ENCODE results near the gene NECTIN2. TPM values are rescaled to one million over a fixed set of nuclear protein-coding genes. Genes with fewer than 3 reads are reported as not detected.

Gene NECTIN2
- total and polyA plus RNA-seq, 2 donors (not counting 1 experiment from before 2014, with no cell fraction given) = 0.15 to 0.32 TPM

DNA sequence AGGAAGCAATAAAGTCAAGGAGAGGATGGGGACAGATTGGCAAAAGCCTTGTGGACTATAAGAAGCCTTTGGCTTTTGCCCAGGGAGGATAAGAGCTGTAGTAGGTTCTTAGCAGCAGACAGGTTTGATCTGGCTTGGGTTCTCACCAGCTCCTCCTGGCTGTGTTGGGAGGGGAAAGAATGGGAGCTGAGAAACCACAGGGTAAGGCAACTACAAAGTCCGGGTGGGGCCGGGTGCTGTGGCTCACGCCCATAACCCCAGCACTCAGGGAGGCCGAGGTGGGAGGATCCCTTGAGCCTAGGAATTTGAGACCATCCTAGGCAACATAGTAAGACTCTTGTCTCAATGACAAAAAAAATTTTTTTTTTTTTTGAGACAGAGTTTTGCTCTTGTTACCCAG, 20.6 kb downstream of the NECTIN2 start:
- H3K27me3 Mint-ChIP-seq = peaks cover 11% of the 10 kb centered on the region
- TF ChIP-seq CTCF (IDR thresholded peaks at IDR 0.05) (no peak), EZH2 (IDR thresholded peaks at IDR 0.05; ENCODE audit: borderline replicate concordance, insufficient read depth, low read depth, low read length, poor library complexity, severe bottlenecking) (no peak)
- Histone ChIP-seq H3K9ac (ENCODE audit: low read length) (no peak overlapping the region), H3K4me3 (ENCODE audit: control extremely low read depth in 1 of 5, extremely low read depth in 1 of 5, insufficient read depth in 1 of 5, low read depth in 2 of 5, low read length in 4 of 5) (no peak overlapping the region), H3K9me3 (ENCODE audit: control extremely low read depth in 1 of 3, control insufficient read depth in 2 of 3, insufficient read depth in 1 of 3, low read length in 2 of 3) (peaks cover 0 to 8% (median 0%) of the 10 kb centered on the region in 3 donors), H3K27ac (ENCODE audit: low read length in 2 of 2) (no peak overlapping the region), H2AFZ (ENCODE audit: insufficient read depth, low read depth, low read length, poor library complexity, severe bottlenecking) (no peak overlapping the region), H4K20me1 (ENCODE audit: control insufficient read depth, insufficient read depth, low read length, poor library complexity, severe bottlenecking) (no peaks in the 10 kb centered on the region), H3K4me1 (ENCODE audit: control insufficient read depth in 2 of 2, insufficient read depth in 2 of 2, low read length in 2 of 2) (no peaks in the 10 kb centered on the region), H3K27me3 (replicated peaks in 1 of 4; ENCODE audit: control extremely low read depth in 1 of 4, control insufficient read depth in 3 of 4, insufficient read depth in 4 of 4, low read length in 3 of 4) (no peaks in the 10 kb centered on the region), H3K36me3 (replicated peaks in 1 of 2; ENCODE audit: control extremely low read depth in 1 of 2, control insufficient read depth in 1 of 2, extremely low read depth in 1 of 2, insufficient read depth in 2 of 2, low read length in 1 of 2) (no peaks in the 10 kb centered on the region), H3K79me2 (ENCODE audit: control insufficient read depth, insufficient read depth, low read length) (no peaks in the 10 kb centered on the region), H3K4me2 (replicated peaks; ENCODE audit: low read depth, low read length, poor library complexity, severe bottlenecking) (no peak overlapping the region)
- intact Hi-C loops (cut with micrococcal nuclease) = no loop called here
- H3K4me1 Mint-ChIP-seq = no peaks in the 10 kb centered on the region
- WGBS (ENCODE audit: insufficient coverage) = 80% methylated on average over 2 of the region's 4 CpGs
- no peak for DNase-seq
- no peak for ATAC-seq (ENCODE audit: low read depth)
- no peak overlapping the region for H3K27ac Mint-ChIP-seq
- ChIA-PET POLR2A (interaction anchor here (0.6 kb wide), 1 partner anchor 63 kb away, joined by 3 read pairs; no protein-coding TSS in a partner anchor), CTCF (no interaction called here)
- H3K4me3 Mint-ChIP-seq = no peak overlapping the region
- no peaks in the 10 kb centered on the region for H3K9me3 Mint-ChIP-seq (ENCODE audit: insufficient read depth)

DNA sequence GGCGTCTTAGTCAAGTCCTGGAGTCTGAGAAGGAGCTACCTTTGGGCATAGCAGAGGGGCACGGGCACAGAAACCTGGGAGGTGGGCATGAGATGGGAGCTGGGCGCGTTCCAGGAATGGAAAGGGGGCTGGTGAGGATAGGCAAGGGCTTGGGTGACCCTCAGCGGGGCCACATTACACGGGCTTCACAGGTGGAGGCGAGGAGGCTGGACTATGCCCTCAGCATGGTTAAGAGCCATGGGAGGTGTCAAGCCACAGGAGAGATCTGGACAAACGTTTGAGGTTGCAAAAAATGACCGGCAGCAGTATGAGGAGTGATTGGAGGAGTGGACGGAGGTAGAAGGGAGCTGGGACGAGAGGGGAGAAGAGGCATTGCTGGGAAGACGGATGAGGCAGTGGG, 21.5 kb downstream of the NECTIN2 start:
- Histone ChIP-seq H2AFZ (ENCODE audit: insufficient read depth, low read depth, low read length, poor library complexity, severe bottlenecking) (no peak overlapping the region), H3K4me2 (replicated peaks; ENCODE audit: low read depth, low read length, poor library complexity, severe bottlenecking) (no peak overlapping the region), H3K36me3 (replicated peaks in 1 of 2; ENCODE audit: control extremely low read depth in 1 of 2, control insufficient read depth in 1 of 2, extremely low read depth in 1 of 2, insufficient read depth in 2 of 2, low read length in 1 of 2) (no peaks in the 10 kb centered on the region), H3K79me2 (ENCODE audit: control insufficient read depth, insufficient read depth, low read length) (no peaks in the 10 kb centered on the region), H3K27me3 (replicated peaks in 1 of 4; ENCODE audit: control extremely low read depth in 1 of 4, control insufficient read depth in 3 of 4, insufficient read depth in 4 of 4, low read length in 3 of 4) (no peaks in the 10 kb centered on the region), H3K9ac (ENCODE audit: low read length) (no peak overlapping the region), H3K4me1 (ENCODE audit: control insufficient read depth in 2 of 2, insufficient read depth in 2 of 2, low read length in 2 of 2) (no peaks in the 10 kb centered on the region), H3K9me3 (ENCODE audit: control extremely low read depth in 1 of 3, control insufficient read depth in 2 of 3, insufficient read depth in 1 of 3, low read length in 2 of 3) (peaks cover 0 to 1% (median 0%) of the 10 kb centered on the region in 3 donors), H3K27ac (ENCODE audit: low read length in 2 of 2) (no peak overlapping the region), H3K4me3 (ENCODE audit: control extremely low read depth in 1 of 5, extremely low read depth in 1 of 5, insufficient read depth in 1 of 5, low read depth in 2 of 5, low read length in 4 of 5) (no peak overlapping the region), H4K20me1 (ENCODE audit: control insufficient read depth, insufficient read depth, low read length, poor library complexity, severe bottlenecking) (no peaks in the 10 kb centered on the region)
- no peak overlapping the region for H3K27ac Mint-ChIP-seq
- CTCF ChIA-PET = interaction anchor here (0.6 kb wide), 1 partner anchor 96 kb away, joined by 3 read pairs; no protein-coding TSS in a partner anchor
- H3K9me3 Mint-ChIP-seq (ENCODE audit: insufficient read depth) = no peaks in the 10 kb centered on the region
- POLR2A ChIA-PET = no interaction called here
- H3K4me3 Mint-ChIP-seq = no peak overlapping the region
- ATAC-seq (ENCODE audit: low read depth) = no peak
- WGBS (ENCODE audit: insufficient coverage) = 91% methylated on average over 12 of the region's 12 CpGs
- peaks cover 11% of the 10 kb centered on the region for H3K27me3 Mint-ChIP-seq
- intact Hi-C loops (cut with micrococcal nuclease) = no loop called here
- H3K4me1 Mint-ChIP-seq = no peaks in the 10 kb centered on the region
- no peak for DNase-seq
- no peak for TF ChIP-seq EZH2 (IDR thresholded peaks at IDR 0.05; ENCODE audit: borderline replicate concordance, insufficient read depth, low read depth, low read length, poor library complexity, severe bottlenecking)

Data from B cell (primary cell).